Activated CD8-positive, alpha-beta memory T cell treated with anti-CD3 and anti-CD28 coated beads for 4 hours (primary cell): ENCODE data around the gene TMTC3.
"Not testable (repeated sequence)": the region's sequence is repeated elsewhere in the genome, so short reads cannot be mapped to it uniquely, and the experiment has no call there.

Experiments
- DNase-seq, 2 donors: peaks; one replicate each; pipeline ENCODE4 v3.0.0-alpha.2; 2020; ENCODE audit warnings: low read depth in 2 of 2

TMTC3 gene

DNA sequence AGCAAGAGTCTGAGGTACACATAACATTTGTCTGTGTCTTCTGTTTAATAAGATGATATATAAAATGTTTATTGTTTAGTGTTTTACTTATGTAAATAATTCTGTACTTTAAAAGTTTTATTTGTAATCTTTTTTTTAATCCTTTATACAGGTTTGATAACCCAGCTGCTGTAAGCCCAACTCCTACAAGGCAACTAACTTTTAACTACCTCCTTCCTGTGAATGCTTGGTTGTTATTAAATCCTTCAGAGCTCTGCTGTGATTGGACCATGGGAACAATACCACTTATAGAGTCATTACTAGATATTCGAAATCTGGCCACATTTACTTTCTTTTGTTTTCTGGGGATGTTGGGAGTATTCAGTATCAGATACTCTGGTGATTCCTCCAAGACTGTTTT is 24.1 kb downstream of the TMTC3 start:
- DNase-seq: no peak

DNA sequence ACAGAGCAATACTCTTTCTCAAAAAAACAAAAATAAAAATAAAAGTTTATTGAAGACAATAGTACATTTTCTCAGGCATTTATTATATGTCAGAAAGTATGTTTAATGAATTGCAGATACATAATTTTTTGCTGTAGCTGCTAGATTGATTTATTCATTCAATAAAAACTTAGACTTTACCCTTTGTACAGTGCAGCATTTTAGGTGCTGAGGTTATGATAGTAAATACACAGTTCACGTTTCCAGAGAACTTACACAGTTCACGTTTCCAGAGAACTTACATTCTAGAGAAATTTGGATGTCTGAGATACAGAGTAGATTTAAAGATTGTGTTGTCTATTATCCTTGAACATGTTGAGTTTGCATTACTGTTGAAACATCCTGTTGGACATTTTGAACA is 25.3 kb downstream of the TMTC3 start:
- DNase-seq: no peak

DNA sequence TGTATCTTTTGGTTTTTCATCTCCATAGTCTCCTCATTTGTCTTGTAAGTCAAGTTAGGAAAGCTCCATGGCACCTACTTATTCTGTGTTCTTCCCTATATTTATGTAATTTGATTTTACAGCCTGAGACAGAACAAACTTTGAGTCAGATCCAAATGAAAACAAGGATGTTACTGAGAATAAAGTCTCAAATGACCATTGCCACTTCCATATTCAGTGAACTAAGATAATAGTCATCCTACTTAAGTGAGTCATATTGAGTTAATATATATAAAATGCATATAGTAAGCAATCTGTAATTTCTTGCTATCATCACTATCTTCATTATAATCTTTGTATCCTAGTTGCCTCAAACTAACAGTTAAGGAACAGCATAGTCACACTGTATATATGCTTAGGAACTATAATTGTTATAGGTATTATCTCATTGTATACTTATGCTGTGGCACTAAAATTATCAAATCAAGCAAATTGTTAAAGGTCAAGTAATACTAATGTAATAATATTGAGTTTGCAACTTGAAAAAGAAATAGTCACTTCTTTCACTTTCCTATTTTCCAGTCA is 30.8 kb downstream of the TMTC3 start:
- no peak for DNase-seq

DNA sequence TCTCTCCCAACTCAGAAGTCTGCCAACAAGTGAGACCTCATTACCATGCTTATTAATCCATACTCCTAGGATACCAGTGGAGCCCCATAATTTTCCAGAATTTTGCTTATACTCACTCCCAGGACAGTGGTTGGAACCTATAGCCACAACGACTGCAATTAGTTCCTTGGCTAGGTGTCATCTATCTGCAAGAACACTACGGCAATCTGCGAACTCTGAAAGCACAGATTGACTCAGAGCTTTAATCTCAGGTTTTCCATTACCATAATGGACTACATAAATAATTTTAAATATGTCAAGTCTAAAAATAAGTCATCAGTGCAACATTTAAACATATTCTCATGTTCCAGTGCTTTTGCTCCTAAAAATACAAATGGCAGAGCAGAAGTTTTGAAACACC is 33.4 kb downstream of the TMTC3 start:
- DNase-seq: no peak

DNA sequence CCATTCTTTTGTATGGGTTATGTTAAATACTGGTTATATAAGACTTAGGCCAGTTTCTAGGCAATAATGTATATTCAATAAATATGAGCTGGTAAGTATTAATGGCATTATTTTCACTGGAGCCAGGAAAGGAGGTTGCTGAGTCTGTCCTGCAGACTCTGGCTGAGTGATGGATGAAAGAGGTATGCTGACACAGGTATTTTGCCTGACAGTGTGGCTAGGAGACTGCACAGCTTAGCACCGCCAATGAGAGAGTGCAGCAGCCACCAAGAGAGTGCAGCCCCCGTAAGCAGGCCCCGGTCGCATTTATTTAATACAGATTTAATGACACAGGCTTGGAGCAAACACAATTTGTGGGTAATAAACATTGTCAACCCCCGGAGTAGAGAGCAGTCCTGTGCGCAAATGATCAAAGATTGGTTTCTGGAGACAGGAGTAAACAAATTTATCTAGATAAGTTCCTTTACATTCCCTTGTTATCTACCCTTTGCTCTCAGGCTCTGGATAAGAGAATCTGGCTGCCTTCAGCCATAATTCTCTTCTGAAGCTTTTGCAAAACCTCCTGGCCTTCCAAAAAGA is 37.4 kb downstream of the TMTC3 start:
- no peak for DNase-seq

DNA sequence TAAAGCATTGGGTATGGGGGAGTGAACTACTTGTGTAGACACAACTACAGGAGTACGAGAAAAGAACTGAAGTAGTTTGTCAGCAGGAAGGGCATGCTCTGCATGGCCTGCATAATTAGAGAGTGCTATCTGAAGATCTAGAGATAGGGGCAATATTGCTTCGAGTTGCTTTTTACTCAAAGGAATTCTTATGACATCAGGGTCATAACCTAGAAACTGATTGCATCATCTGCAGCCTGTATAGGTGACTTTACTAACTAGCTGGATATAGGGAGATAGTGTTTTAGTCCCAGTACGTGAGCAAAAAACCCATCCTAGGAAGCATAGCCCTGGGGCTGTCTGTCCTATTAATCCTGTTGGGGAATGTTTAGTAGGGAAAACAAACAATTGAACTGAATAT is 39.8 kb downstream of the TMTC3 start:
- no peak for DNase-seq

DNA sequence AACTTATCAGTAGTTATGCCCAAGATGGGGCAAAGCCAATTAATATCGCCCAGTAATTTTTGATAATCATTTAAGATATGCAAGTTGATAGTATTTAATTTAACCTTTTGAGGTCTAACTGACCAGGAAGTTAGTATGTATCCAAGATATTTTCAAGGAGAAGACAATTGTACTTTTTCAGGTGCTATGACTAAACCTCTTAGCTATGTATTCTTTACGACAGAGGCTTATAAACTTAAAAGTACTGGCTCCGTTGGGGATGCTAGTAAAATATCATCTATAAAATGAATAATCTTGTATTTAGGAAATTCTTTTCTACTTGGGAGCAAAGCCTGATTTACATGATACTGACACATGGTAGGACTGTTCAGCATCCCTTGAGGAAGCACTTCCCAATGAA is 40.3 kb downstream of the TMTC3 start:
- DNase-seq: no peak

DNA sequence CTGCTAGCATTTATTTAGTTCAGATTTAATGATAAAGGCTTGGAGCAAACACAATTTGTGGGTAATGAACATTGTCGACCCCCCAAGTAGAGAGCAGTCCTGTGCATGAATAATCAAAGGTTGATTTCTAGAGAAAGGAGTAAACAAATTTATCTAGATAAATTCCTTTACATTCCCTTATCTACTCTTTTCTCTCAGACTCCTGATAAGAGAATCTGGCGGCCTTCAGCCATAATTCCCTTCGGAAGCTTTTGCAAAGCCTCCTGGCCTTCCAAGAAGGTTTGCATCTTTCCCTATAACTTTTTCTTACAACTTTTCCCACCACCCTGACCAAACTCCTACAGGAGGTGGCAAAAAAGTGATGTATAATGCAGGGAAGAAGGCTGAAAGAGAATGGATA is 42.1 kb downstream of the TMTC3 start:
- no peak for DNase-seq

DNA sequence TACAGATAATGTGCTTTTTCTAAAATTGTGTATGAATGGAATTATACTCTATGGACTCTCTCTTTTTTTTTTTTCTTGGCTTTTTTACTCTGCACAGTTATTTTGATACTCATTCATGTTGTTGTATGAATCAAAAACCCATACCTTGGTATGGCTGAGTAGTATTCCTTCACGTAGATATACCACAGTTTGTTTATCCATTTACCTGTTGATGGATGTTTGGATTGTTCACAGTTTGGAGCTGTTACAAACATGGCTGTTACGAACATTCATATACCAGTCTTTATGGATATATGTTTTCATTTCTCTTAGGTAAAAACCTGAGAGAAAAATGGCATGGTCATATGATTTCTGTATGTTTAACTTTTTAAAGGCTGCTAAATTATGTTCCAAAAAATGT is 43.2 kb downstream of the TMTC3 start:
- DNase-seq: no peak

DNA sequence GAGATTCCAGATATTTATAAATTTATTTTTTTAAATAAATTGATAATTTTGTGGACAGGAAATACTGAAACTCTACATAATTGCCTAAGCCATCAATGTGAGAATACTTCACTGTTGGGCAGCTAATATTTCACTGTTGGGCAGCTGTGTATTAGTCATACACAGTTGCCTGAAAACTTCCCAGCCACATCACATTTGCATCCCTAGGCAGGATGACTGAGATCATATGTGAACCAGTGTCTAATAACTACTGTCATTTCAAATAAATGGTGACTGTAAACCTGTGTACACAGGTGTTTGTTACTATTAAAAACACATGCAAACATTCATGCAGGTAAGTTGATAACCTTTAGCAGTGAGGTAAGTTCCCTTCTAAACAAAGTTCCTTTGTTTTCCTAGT is 43.9 kb downstream of the TMTC3 start:
- DNase-seq: no peak

DNA sequence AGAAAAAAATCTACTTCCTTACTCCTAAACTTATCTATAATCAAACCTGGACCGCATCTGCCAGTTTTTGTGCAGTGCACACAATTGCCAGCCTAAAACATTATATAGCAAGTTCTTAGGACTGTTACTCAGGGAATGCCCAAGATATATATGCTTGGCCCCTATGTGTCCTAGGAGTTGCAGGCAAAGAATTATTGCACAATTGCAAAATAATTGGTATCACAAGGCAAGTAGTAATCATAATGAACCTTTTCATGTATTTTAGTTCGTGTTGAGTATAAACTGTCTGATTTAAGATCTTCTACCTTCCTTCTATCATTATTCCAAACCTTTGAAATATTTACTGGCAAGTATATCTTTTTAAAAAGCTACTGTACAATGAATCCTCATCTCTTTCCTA is 45.5 kb downstream of the TMTC3 start:
- no peak for DNase-seq

DNA sequence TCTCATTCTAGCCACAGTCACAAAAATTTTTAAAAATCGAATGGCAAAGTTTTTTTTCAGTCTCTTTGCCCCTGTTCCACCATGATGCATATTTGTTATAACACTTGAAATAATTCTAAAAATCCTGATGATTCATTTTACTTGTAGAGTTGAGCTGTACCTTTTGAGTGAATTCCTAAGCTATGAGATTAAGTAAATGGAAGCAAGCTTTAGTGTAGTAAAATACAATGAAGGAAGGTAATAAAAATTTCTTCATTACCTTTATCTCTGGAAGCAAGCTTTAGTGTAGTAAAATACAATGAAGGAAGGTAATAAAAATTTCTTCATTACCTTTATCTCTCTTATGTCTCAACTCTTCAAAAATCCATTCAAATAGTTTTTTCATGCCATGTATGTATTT is 46.1 kb downstream of the TMTC3 start:
- no peak for DNase-seq

DNA sequence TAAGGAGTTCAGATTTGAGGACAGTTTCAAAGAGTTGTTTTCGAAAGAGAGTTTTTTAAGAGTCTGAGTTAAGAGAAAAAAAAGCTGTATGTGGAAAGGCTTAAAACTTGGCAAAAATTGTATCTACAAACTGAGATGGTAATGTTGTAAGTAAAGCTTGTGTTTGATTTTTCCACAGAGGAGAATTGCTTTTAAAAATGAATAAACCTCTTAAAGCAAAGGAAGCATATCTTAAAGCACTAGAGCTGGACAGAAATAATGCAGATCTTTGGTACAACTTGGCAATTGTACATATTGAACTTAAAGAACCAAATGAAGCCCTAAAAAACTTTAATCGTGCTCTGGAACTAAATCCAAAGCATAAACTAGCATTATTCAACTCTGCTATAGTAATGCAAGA is 50.3 kb downstream of the TMTC3 start:
- no peak for DNase-seq

DNA sequence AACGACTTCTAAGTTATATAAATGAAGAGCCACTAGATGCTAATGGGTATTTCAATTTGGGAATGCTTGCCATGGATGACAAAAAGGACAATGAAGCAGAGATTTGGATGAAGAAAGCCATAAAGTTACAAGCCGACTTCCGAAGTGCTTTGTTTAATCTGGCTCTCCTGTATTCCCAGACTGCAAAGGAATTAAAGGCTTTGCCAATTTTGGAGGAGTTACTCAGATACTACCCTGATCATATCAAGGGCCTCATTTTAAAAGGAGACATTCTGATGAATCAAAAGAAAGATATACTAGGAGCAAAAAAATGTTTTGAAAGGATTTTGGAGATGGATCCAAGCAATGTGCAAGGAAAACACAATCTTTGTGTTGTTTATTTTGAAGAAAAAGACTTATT is 52.8 kb downstream of the TMTC3 start:
- DNase-seq: no peak

DNA sequence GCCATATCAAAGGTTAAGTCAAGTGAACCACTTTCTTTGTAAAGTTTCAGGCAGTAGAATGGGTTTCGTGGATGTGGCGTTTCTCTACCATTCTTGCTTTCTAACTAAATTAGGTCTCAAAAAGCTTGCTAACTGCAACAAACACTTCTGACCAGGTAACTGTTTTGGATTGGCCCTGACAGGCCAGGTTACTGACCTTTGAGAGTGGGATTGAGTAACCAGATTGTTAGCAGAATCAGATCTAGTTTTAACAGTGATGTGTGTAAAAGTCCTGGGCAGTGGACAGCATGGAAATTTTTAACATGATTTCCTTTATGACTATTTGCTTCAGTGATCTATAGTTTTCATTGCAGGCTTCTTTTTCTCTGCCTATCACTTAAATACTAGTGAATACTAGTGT is 57.9 kb downstream of the TMTC3 start:
- DNase-seq: no peak

DNA sequence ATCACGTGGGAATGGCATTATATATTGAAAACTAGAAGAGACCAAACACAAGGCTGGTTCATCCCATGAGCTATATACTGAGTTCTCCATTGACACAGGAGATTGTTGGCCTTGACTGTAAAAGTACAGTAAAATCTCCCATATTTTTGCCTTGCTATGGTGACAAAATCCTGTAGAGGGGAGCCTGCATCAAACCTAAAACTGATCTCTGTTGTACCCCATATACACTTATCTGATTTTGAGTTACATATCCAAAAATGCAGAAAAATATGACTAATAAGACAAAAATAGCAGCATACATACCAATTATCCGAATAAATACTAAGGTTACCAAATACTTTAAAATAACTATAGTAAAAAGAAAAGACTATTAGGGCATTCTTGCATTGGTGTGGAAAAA is 60.4 kb downstream of the TMTC3 start:
- no peak for DNase-seq

DNA sequence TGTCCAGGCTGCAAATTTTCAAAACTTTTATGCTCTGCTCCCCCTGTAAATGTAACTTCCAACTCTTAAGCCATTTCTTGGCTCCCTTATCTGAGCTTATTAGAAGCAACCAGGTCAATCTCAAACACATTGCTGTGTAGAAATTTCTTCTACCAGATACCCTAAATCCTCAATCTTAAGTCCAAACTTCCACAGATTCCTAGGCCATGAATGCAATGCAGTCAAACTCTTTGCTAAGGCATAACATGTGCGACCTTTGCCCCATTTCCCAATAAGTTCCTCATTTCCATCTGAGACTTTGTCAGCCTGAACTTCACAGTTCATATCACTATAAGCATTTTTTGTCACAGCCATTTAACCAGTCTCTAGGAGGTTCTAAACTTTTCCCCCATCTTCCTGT is 64.5 kb downstream of the TMTC3 start:
- no peak for DNase-seq

DNA sequence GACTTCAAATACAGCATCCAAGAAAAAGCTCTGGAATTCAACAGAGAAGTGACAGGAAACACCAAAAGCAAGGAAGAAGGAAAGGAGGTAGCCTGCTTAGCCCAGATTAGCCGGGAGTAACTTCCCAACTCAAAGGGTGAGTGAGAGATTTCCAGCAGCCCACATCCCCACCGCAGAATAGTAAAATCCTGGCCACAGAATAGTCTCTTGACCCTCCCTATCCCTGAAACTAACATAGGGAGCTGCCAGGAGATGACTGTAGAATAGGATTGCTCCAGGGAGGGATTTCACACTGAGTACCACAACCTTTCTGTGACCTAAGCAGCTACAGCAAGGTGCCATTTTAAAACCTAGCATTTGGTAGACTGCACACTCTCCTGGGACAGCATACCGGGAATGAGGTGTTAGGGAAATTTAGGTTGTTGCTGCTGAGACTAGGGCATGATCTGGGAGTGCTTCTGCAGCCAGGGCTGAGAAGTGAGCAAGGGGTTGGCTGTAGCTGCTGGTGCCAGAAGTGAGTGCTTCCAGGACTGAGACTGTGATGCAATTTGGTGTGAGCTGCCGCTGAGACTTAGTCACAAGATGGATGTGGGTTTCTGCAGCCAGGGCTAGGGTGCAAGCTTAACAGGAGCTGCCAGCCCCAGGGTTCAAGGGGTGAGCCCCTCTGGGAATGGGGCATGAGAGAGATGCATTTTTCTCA is 66.0 kb downstream of the TMTC3 start:
- DNase-seq: no peak

DNA sequence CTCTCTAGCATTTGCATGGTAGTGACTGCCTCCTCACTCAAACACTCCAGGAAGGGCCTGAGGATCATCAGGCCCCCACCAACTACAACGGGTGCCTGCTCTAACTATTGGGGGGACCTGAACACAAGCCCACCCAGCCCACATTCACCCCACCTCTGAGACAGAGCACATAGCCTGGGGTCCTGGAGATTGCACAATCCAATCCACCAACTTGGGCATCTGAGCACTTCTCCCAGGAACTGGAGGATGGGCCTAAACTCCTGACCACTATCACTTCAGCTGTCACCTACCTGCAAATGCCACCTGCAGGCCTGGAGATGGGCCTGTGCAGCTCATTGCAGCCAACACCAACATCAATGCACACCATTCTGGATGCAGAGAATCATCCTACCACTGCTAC is 66.6 kb downstream of the TMTC3 start:
- DNase-seq: no peak

DNA sequence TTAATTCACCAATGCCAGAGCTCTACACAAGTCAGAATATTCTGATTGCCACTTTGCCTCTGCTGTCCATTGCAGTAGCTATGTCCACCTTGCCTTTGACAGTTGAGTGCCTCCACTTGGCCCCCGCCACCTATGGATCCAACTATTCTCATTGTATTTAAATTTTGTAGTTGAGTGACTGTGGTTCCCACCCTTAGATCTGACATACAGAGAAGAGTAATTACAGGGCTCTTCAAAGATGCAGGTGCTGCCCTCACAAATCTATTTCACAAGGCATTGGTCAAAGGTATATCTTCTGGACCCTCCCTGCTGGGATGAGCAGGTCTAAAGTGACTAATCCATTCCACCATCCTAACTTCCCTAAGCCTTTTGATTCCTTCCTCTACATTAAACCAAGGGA is 68.2 kb downstream of the TMTC3 start:
- not testable (repeated sequence) for DNase-seq

DNA sequence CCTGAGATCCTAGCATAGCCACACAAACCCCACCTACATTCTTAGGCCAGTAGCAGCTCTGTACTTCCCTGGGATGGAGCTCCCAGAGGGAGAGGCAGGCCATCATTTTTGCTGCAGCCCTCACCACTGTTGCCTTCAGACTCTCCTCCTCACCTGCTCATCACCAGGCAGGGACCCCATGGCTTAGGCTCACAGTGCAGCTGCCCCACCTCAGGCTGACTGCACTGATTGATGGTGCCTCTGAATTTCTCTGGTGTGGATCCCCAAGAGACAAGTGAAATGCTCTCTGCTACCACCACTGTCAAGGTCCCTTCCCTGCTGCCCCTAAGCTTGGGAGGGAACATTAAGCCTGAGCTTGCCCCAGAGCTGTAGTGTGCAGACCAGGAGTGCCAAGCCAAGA is 76.2 kb downstream of the TMTC3 start:
- no peak for DNase-seq

DNA sequence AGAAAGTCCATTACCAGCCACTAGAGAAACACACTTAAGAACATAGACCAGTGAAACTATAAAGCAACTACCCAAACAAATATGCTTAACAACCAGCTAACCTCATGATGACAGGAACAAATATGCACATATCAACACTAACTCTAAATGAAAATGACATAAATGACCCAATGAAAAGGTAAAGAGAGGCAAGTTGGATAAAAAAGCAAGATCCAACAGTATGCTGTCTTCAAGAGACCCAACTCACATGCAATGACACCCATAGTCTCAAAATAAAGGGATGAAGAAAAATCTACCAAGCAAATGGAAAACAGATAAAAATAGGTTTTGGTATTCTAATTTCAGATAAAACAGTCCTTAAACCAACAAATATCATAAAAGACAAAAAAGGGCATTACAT is 77.8 kb downstream of the TMTC3 start:
- DNase-seq: no peak

DNA sequence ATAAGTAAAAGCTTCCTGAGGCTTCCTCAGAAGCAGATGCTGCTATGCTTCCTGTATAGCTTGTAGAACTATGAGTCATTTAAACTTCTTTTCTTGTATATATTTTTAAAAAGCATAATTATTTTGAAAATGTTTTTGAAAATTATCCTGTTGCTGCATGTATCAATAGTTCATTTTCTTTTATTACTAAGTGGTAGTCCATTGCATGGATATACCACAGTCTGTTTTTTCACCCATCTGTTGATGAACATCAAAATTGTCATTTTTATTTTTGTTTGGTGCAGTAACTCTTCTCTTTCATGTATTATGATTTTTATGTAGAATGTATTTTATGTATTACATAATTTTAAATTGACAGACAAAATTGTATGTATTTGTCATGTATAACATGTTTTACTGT is 81.4 kb downstream of the TMTC3 start:
- no peak for DNase-seq

DNA sequence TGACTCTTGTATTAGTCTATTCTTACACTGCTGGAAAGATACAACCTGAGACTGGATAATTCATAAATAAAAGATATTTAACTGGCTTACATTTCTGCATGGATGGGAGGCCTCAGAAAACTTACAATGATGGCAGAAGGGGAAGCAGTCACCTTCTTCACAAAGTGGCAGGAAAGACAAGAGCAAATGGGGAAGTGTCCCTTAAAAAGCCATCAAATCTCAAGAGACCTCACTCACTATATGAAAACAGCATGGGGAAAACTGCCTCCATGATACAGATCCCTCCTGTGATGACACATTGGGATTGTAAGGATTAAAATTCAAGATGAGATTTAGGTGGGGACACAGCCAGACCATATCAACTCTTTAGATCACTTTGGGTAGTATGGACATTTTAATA is 83.7 kb downstream of the TMTC3 start:
- no peak for DNase-seq
